Right renal cortex interstitium (tissue), 3 donors: ENCODE data around the gene DNAH3. TPM values are rescaled to one million over a fixed set of nuclear protein-coding genes. Genes with fewer than 3 reads are reported as not detected.

Source experiments
- DNase-seq, 3 donors: peaks; one replicate each; pipeline ENCODE4 v3.0.0-alpha.2; 2013; ENCODE audit warnings: low read depth in 3 of 3, low spot score in 2 of 3
- polyA plus RNA-seq, 3 donors: library from polyadenylated mRNA; unstranded; fragments of 120-200 nt; gene quantifications; one replicate each; pipeline ENCODE4 v1.2.1, GENCODE V29; 2013; ENCODE audit not compliant: insufficient read length in 3 of 3

DNAH3 gene
- polyA plus RNA-seq, 3 donors: 0.18 to 0.47 (median 0.29) TPM

DNA sequence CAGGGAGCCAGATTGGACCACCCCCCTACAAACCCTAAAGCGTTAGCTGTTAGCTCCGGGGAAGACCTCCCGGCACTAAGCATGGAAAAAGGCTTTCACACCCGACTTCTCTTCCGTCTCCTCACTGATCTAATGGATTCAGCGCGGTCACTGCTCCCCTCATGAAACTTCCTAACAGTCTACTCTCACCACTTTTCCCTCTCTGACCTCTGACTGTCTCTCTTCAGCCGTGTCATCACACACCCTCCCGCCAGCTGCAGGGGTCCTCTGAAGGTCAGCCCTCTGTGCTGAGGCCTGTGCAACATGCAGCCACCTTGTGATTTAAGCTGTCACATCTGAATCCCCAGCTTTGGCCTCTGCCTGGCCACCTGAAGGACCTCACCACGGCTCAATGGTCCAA, 234.4 kb downstream of the DNAH3 start:
- no peak for DNase-seq

DNA sequence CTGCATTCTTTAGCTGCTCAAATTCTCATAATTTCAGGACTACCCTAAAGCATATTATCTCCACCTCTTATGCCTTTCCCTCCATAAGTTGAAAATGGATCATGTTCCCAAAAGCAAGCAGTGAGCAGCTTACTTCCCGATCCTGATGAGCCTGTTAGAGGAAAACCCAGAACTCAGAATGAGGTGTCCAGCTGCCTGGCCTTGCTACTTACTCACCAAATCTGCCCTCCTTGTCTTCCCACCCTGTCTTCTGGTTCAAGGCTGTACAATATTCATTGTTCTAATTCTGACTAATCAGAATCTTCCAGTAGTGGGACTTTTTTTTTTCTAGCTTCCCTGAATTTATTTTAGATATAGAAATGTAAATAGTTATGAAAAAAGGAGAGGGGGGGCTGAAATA, 239.3 kb downstream of the DNAH3 start:
- no peak for DNase-seq

DNA sequence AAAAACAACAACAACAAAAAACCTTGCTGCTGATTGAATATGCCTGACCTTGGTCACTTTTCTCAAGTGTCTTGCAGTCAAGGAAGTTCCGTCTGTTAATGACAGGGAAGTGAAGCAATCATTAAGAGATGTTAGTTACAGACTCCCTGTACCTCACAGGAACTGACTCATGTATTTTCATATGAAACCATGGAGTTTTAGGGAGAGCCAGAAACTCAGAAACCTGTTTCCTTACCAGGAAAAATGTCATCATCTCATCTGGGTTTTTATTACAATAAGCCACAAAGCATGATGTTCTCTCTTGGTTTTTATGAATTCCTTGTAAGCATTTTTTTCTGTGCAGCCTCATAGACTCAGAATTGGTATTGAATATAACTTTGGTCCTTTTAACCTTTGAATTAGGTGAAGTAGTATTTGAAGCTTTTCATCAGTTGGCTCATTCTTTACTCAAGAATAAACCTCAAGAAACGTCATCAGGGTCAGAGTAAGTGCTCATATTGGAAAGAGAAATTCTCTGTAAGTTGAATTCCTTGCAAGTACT, 239.8 kb downstream of the DNAH3 start:
- DNase-seq: no peak

DNA sequence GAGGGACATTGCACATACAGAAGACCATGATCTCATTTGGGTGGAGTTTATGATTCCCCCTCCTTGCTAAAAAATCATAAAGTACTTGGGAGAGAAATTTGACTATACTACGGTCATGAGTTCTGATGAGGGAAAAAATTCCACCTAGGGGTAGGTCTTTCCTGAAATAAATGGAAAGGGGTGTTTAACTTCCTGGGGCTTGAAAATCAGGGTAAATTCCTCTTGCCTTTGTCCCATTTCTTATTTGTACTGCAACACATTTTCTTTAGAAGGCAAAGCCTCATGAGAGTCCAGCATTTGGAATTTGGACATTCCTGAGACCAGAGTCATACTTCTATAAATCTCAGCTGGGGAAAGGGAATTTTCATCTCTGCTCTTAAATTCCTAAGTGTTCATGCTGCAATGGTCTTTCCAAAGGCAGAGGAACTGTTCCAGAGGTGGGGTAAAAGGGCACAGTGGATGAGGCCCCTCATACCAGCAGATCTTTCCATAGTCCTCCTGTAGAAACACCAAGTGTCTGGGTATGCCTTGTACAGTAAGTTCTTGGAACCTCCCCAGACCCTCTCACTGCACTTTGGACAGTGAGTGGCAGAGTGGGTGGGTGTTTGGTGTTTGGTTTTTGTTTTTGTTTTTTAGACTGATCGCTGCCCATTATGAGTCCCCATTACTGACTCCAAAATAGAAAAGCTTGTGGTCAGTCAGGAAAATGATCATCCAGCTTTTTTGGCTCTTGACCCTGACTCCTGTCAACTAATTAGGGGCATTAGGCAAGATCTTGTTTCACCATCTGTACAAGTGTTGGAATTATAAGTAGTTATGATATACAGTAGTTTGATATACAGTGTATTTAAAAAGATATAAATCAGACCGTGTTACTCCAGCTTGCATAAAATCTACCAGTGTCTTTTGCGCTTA, 244.0 kb downstream of the DNAH3 start:
- DNase-seq: no peak

DNA sequence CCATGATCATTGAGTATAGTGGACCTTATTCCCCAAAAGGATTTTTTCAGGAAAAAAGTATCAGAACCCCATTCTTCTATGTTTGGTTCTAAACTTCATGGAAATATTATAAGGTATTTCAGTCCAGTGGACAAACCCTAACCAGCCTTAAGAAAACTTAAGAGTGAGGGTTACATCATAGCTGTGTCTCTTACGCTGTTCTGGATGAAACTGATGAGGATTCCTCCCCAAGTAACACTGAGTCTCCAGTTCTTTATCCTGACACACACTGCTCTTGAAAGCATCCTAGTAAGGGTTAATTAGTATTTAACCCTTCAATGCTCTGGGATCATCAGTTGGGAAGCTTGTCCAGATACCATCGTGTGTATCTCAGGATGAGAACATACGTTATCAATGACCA, 245.1 kb downstream of the DNAH3 start:
- no peak for DNase-seq

DNA sequence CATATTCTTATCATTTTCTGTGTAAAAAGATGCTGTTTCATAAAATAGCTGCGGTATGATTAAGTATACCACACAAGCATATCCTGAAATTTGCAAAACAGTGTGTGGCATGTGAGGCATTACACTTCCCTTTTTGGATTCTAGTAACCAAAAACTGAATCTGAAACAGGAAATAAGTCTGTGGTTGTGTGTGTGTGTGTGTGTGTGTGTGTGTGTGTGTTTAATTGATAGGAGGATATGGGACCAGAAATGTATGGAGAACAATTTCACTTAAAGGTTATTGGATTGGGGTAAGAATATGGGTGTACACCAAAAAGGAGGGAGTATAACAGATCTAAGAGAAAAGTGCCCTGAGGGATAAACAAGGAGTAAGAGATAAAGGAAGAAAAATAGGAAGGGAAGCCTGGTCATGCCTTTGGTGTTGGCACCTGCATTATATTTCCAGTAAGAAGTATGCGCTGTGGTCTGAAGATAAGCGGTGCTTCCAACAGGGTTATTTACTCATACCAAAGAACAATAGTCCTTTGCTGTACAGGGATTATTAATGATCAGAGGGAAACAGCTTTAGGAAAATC, 246.1 kb downstream of the DNAH3 start:
- no peak for DNase-seq

DNA sequence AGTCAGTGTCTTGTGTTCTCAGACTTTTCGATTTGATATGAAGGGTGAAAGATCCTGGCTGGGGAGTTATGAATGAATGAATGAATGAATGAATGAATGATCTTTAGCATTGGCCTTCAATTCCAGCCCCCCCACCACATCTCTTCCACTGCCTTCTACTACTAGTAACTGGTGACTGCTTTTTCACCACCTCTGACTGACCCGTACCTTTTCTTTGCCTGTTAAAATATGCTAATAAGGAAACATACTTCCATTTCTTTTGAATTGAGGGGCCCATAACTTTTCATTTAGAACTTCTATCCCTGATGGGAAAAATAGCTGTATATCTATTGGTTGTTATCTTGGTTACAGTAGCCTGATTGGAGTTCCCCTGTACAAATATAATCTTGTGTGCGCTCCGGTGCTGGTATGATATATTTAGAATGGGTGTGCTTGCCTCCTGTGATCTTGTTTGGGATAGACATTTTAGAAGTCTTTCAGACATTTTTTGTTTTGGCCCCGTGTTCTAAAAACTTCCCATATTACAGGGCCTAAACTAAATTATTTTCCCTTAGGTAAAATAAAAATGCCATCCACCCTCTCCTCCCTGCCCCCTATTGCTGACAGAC, 246.6 kb downstream of the DNAH3 start:
- DNase-seq: no peak

DNA sequence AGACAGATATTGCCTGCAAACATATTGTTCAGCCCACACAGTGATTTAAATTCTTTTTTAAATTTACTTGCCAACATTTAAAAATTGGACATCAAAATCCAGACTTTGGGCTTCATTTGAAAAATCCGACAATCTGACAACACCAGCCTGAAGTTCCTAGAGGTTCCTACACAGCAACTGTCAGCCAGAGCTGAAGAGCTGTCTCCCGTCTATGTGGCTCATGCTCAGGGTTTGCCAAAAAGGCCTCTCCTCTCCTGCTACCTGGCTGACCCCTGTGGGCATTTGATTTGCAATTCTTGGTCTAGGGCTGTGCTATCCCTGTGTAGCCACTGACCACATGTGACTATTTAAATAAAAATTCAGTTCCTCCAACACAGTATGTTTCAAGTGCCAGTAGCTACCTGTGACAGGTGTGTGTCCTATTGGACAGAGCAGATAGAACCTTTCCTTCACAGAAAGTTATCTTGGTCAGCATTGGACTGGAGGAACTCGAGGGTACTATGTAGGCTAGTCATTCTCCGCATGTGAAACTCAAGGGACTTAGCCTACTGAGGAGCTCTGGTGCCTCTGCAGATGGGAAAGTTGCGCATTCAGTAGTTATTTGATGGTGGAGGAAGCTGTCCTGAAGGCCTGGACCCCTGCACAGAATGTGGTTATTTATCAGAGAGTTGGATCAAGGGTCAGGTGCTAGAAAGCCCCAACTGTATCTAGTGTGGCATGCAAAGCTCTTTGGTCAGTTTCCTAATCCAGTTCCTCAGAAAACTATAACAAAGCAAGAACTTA, 247.3 kb downstream of the DNAH3 start:
- DNase-seq: no peak

DNA sequence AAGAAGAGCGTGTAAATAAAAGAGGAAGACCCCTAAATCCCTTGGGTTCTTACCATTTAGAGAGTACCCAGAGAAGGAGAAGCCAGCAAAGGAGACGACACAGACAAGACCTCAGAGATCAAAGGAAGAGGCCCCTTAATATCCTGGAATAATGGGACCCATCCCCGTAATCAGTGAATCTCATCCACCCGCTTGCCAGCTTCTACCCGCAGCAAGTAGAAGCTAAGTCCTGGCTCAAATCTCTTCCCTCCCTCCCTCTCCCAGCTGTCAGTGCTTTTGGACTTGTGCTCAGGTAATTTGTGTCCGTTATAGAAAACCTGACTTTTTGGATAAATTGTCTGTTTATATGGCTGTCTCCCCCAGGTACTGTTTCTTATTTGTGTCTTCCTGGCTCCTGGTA, 248.2 kb downstream of the DNAH3 start:
- no peak for DNase-seq

DNA sequence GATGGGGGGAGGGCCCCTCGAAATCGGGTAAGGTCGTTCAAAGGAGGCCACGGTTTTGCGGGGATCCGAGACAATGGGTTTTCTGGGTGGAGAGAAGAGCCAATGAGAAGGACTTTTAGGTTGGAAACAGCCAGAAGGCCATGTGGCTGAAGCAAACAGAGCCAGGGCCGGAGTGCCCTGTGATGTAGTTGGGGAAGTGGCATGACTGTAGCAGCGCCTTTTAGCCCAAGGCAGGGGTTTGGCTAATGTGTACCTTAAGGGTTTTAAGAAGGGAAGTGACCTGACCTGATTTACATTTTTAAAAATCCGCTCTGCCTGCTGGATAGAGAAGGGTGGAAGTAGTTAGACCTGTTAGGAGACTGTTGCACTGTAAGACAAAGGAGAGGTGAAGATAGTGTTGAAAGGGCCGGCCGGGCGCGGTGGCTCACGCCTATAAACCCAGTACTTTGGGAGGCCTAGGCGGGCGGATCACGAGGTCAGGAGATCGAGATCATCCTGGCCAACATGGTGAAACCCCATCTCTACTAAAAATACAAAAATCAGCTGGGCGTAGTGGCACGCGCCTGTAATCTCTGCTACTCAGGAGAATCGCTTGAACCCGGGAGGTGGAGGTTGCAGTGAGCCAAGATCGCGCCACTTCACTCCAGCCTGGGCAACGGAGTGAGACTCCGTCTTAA, 249.1 kb downstream of the DNAH3 start:
- no peak for DNase-seq

DNA sequence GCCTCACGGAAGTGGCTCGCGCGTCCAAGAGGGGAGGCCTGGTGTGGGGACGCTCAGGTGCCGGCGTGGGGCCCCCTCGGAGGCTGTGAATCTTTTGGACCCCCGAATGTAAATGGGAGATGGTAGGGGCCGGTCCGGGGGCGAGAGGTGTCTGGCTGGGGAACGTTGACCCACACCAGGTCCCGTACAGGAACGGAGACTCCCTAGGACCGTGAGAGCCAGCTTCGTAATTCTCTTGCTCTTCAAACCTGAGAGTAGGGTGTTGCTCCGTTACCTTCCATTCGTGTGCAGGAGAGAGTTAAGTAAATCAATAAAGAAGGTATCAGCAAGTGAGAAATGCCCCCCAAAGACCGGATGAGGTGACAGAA, 249.6 kb downstream of the DNAH3 start:
- no peak for DNase-seq

DNA sequence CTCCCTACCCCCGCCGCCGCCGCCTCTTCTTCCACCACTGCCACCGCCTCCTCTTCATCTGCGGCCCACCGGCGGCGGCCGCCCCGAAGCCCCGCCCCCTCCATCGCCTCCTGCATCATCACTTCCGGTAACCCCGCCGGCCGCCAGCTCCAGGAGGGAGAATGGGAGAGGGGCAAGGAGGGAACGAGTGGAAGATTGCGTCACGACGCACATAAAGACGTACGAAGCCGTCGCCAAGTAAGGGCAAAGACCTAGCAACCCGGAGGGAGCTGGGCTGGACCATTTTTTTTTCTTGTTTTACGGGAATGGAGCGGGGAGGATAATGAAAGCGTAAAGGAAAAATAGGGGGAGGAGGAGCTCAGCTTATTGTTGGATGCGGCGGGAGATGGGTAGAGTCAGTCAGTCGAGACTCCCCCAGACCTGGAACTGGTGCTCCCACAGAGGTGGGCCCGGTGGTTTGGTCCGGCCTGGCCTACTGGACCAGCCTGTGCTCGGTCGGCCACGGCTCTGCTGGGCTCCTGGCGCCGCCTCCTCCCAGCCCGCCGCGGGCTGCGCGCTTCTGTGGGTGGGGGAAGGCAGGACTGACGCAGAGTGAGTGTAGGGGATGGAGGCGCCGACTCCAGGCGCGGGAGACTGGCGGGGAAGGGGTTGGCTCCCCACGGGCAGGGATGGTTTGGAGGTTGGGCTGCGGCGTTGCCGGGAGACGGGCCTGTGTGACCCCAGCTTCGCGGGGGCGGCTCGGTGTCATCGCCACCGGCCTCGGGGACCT, 250.2 kb downstream of the DNAH3 start, which contains the start of the genes DCUN1D3 and LYRM1:
Gene DCUN1D3 (minus strand): TSS at position 60 of the 769 bp plus-strand sequence. CDS start 37,820 bp downstream, outside the sequence.
Gene LYRM1 (plus strand): TSS at position 473 of the 769 bp plus-strand sequence. CDS start 14,785 bp downstream, outside the sequence.
- peak; percentile 96 to 99 (median 98) for DNase-seq

DNA sequence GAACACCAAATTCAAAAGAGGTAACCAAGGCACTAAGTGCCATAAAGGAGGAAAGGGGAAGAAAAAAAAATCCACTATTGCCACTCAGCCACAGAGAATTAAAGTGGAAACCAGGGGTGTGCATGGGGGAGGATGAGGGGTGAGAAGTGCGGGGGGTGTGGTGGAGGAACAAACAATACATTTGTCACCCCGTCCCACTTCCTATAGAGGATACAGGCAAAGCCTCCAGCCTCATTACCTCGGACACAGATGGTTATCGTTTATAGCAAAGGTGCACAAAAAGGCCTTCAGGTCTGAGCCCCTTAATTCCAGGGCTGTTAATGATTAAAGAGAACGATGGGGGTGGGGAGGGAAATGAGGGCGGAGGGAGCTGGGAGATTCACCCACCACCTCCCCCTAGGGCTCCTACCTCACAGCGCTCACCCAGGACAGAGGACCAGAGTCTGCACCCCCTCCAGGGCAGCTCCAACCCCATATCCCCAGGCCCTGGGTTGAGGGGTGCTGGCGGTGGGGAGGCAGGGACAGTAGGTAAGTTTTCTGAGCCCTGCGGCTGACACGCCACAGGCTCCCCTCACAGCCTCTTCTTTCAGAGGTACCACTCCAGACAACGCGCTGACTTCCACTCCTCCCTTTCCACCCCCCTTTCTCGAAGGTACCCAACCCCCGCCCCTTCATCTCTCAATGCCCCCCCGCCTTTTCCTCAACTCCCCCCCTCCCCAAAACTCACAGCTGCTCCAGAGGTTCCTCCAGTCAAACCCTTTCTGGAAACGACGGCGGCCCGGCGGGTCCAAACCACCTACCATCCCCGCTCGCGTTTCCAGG, 251.0 kb downstream of the DNAH3 start:
- DNase-seq: no peak

DNA sequence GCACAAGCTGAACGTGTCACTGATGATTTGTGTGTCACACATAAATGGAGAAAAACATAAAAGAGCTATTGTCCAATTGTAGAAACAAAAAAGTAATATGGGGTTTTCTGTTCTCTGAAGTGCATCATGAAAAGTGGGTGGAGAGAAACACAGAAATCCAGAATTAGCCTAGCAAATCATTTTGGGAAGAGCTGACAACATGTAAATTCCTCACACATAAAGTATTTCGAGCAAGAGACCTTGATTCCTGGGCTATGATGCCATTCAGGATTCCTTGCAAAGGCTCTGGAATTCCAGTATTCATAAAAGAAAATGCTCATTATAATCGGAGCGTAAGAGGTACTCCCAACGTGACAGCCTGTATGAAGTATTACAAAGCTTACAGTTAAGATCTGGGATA, 251.6 kb downstream of the DNAH3 start:
- DNase-seq: no peak

DNA sequence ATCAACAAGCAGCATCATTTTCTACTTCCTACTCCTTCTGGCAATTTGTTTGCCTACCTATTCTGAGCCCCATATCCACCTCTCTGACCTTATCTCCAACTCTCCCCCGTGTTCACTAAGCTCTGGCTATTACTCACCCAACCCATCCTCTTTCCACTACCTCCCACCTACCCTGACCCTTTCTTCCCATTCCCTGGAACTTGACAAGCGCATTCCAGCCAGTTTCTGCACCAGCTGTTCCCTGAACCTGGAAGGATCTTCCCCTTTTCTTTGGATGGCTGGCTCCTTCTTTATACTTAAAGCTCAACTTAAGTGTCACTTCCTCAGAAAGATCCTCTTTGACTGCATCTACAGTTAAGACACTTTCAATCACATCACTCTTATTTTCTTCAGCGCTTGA, 252.7 kb downstream of the DNAH3 start:
- no peak for DNase-seq

DNA sequence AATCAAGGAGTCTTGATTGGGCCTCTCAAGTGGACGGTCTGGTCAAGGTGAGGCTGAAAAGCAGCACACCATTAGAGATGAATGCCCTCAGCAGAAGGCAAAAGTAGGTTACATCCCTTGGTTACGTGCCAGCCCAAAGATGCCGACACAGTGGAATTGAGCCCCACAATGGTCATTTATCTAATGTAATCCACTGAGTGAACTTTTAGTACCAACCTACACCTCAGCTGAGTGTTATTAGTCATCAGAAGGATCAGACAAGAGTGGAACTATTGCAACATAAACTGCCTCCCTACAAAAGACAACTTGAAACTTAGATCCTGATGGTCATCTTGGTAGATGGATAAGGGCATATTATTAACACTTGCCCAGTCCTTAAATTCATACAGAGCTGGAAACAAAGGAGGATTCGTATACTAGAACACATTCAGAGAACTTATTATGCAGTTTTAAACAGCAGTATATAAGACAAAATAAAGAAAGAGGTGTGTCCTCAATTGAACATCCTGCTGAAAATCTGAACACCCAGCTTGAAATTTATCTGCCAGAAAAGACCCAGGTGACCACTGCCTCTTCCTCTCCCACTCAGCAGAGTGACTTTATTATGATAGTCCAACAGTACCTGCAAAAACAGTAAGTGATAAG, 253.3 kb downstream of the DNAH3 start:
- no peak for DNase-seq

DNA sequence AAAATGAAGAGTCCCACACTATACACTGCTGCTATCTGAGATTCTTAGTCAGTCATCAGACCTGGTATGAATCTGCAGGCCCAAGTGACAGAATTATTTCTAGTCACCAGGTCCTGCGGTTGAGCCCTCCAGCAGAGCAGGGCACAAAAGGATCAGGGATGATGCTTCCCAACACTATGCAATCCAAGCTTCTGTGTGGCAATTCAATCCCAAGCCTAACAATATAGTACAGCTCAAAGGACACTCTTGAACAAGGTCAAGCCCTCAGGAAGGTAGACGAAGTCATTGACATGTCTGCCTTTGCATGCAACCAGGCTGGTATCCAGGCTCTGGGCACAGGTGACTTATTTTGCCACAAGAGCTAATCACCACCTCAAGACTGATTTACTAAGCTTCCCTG, 256.3 kb downstream of the DNAH3 start:
- DNase-seq: no peak
